Measurements from ENCODE around the gene RTP2.
"Not testable (repeated sequence)": the region's sequence is repeated elsewhere in the genome, so short reads cannot be mapped to it uniquely, and the experiment has no call there.

The RTP2 gene

DNA sequence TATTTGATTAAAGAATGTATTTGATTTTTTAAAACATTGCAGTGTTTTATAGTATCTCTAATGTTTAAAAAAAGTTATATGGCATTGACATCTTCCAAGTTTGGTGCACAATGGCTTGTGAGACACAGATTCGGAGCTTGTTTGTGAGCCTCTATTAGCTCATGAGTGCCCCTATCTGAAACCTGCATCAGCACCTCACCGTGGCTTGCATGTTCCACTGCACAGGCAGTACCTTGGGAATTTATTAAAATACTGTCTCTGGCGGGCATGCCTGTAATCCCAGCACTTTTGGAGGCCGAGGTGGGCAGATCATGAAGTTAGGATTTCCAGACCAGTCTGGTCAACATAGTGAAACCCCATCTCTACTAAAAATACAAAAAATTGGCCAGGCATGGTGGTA, 6.8 kb upstream of the RTP2 start:
- DNase-seq = no peak

DNA sequence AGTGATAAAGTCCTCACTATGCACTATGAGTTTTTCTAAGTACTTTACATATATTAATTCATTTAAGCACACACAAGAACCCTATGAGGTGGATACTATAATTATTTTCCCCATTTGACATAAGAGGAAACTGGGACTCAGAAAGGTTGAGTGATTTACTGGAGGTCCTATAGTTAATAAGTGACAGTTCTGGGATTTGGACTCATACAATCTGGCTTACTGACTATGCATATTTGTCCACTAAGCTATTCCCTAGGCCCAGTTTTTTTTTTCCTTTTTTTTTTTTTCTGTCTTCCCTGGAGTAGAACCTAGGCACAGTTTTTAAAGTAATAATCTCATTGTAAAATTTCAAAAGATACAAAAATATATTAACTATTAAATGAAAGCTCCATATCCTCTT, 6.3 kb upstream of the RTP2 start:
- DNase-seq = no peak

GRCh38 chr3:187706971-187707370, 4.6 kb upstream of the RTP2 start:
- no peak for DNase-seq

DNA sequence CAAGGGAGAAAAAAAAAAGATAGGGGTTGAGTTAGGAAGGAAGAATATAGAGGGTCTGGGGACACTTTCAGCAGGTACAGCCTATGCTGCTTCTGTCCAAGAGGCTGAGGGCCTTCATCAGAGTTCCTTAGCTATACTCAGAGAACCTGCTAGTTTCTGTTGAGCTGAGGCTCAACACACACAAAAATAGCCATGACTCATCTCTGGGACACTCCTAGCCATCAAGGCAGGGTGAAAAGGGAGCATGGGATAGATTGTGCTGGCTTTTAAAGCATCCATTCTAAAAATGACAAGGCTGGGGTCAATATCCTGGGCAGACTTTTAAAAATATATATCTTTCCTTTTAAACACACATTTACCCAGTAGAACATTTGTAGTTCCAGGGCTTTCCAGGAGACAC, 2.8 kb upstream of the RTP2 start:
- DNase-seq = no peak

GRCh38 chr3:187700249-187700648, 2.1 kb downstream of the RTP2 start:
- DNase-seq = no peak

DNA sequence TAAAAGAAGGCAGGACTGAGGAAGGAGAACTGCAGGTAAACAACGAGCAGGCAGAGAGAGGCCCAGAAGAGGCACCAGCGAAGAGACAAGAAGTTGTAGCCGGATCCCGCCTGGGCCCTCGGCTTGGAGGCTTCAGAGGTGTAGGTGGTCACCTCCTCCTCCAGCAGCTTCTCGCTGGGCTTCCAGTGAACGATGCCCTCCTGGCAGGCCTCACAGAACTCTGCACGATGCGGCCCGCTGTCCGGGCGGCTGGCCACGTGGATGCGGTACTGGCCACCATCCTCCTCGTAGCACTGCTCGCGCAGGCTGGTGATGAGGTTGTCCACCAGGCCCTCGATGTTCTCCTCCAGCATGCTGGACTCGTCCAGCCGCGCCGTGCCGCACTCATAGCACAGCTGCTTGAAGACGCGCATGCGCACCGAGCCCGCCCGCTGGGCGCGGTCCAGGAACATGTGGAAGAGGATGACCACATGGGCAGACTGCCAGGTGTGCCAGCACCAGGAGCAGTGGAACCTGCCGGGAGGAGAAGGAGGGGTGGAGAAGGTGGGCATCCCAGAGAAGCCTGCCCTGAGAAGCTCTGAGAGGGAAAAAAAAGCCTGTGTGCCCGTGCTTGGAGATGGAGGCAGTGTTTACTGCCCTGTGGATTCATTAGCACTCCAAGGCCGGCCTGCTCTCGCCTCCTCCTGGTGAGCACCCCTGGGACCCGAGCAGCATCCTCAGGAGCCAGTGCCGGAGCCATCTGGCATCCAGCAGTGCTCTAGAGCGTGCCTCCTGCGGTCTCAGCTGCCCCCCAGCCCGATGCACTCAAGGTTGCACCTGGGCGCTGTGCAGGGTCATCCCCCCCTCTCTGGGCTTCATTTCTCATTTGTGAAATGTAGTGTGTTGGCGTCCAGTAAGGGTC, 3.6 kb downstream of the RTP2 start:
- no peak for DNase-seq

- DNase-seq = no peak
Measured at GRCh38 chr3:187696021-187696420, 6.3 kb downstream of the RTP2 start.

- DNase-seq = no peak
Measured at GRCh38 chr3:187695449-187695848, 6.9 kb downstream of the RTP2 start.

GRCh38 chr3:187694801-187695200, 7.6 kb downstream of the RTP2 start:
- DNase-seq = no peak

- no peak for DNase-seq
Measured at GRCh38 chr3:187693431-187693830, 8.9 kb downstream of the RTP2 start.

GRCh38 chr3:187689984-187690383, 12.4 kb downstream of the RTP2 start:
- DNase-seq = no peak

DNA sequence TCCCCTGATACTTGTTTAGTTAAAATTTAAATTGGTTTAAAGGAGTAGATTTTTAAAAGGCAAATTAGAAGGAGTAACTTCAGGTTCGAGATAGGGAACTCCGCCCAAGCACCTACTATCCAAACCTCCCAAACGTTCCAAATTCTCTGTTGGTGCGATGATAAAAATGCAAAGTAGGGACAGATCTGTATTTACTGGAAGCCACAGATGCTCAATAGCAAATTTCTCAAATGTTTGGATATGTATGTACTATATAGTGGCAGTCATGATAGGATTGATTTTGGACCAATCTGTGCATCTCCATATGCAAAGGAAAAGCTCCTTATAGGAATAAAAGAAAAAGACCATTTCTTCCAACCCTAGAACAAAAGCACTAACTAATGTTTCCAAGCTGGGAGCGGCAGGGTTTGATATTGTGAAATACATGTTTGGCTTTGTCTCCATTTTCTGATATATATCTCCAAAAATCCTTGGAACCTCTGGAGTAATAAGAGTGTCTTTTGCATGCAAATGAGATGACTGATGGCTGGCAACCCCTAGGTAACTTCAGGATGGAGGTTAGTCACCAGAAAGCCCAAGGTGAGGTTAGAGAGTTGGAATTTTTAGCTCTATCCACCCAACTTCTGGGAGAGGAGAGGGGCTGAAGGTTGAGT, 15.6 kb downstream of the RTP2 start:
- DNase-seq = no peak

- DNase-seq = no peak
Measured at GRCh38 chr3:187685948-187686347, 16.4 kb downstream of the RTP2 start.

- DNase-seq = peak; percentile 29
Measured at GRCh38 chr3:187684880-187685279, 17.5 kb downstream of the RTP2 start.

DNA sequence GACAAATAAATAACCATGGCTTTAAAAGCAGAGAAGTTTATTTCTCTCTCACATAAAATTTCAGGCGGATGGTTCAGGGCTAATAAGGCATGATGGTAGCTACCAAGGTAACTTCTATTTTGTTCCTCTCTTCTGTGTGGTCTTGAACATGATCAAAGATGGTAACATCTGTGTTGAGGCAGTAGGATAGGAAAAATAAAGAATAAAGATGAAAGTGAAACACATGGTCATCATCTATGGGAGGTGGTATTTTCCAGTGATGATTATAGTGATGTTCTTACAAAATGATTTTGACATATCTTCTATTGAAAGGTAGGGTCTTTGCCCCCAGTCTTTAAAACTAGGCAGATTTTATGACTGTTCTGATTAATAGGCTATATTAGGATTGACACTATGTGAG, 17.9 kb downstream of the RTP2 start:
- DNase-seq = no peak

GRCh38 chr3:187681756-187682155, 20.6 kb downstream of the RTP2 start:
- DNase-seq = not testable (repeated sequence)

- peak; percentile 79 for DNase-seq
Measured at GRCh38 chr3:187679638-187680396, 22.5 kb downstream of the RTP2 start.

- peak; percentile 87 for DNase-seq
Measured at GRCh38 chr3:187678726-187679268, 23.6 kb downstream of the RTP2 start.

- peak; percentile 26 for DNase-seq
Measured at GRCh38 chr3:187677604-187678003, 24.8 kb downstream of the RTP2 start.

DNA sequence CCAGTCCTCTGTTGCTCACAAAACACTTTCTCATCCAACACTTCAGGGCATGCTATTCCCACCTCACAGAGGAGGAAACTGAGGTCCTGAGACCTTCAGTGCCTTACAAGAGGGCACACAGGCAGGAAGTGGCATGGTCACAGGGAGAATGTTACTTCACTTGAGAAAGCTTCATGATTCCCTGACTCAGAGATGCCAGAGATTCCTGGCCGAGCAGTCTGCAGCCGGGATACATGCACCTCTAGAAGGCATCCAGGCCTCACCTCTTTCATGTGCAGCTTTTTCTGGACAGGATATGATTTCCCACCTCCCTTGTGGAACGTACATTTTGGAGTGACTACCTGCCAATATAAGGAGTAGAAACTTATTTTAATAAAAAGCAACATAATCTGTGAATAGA, 29.3 kb downstream of the RTP2 start:
- peak; percentile 32 for DNase-seq

DNA sequence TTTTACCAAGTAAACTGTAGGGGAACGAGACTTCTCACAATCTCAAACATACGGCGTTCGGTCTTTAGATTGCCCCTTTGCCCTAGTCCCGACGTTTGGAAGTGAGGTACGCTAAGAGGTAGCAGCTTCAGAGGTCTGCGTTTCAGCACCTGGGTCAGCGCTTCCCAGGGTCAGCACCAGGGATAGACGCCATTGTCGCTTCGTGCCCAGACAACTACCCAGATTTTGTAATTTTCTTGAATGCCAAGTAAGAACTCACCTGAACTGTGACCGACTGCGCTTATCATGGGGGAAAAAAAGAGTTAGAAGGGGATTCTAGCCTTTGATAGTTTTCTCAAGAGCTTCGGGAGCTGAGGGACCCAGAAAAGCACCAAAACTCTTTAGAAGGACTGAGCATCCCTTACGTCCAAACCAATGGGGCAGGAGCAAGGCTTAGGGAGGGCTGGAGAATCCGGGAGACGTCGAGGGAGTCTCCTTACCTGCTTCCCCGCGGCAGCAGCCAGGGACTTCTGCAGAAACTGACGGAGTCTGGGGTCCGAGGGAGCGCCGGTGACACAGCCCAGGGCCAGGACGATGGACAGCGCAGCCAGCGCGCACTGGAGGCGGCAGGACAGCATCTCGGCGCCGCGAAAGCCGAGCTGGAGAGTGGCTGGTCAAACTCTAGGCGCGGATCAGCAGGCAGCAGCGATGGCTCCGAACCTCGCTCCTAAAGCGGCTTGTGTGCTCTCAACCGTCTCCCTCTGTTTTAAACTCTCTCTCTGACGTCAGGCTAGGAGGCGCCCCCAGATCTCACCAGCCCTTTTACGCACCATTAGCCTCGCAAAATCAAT, 32.5 kb downstream of the RTP2 start, which contains the start of gene SST:
Gene SST, minus strand, starts transcription at position 720 of the 830 bp plus-strand sequence. Its CDS starts 103 bp downstream, at position 617.
- peak; percentile 66 for DNase-seq

GRCh38 chr3:187667526-187667925, 34.8 kb downstream of the RTP2 start:
- DNase-seq = no peak

All from kidney glomerular epithelial cell (primary cell).